Uterus (tissue), 2 donors: ENCODE measurements around the gene ZDHHC1.

ENCODE experiments used
- POLR2A ChIP-seq, 2 donors: fragments of 450-650 bp; IDR thresholded peaks; one replicate each; pipeline ENCODE4 v1.6.1; 2016; ENCODE audit warnings: antibody characterized with exemption in 2 of 2, mild to moderate bottlenecking in 1 of 2, moderate library complexity in 1 of 2
- TF ChIP-seq, protein P1 (sequence below), 4 experiments: fragments of 200-600 bp in 2 of 4; fragments of 450-650 bp in 2 of 4; sonication (generic) in 2 of 4; IDR thresholded peaks; one replicate each; pipeline ENCODE4 v1.5.1; 2016 to 2019; ENCODE audit warnings: antibody characterized with exemption in 4 of 4, mild to moderate bottlenecking in 2 of 4, moderate library complexity in 1 of 4

- TF ChIP-seq POLR2A (IDR thresholded peaks at IDR 0.05): no peak
- TF ChIP-seq, protein P1, sequence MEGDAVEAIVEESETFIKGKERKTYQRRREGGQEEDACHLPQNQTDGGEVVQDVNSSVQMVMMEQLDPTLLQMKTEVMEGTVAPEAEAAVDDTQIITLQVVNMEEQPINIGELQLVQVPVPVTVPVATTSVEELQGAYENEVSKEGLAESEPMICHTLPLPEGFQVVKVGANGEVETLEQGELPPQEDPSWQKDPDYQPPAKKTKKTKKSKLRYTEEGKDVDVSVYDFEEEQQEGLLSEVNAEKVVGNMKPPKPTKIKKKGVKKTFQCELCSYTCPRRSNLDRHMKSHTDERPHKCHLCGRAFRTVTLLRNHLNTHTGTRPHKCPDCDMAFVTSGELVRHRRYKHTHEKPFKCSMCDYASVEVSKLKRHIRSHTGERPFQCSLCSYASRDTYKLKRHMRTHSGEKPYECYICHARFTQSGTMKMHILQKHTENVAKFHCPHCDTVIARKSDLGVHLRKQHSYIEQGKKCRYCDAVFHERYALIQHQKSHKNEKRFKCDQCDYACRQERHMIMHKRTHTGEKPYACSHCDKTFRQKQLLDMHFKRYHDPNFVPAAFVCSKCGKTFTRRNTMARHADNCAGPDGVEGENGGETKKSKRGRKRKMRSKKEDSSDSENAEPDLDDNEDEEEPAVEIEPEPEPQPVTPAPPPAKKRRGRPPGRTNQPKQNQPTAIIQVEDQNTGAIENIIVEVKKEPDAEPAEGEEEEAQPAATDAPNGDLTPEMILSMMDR (IDR thresholded peaks at IDR 0.05): no peak
These were observed 20.7 kb downstream of the ZDHHC1 start for GRCh38 chr16:67395458-67396158.
